GM12873 (cell line): ENCODE data around the gene GSKIP.

Source experiments
- TF ChIP-seq, protein P1 (sequence below): IDR thresholded peaks from 2 replicates; pipeline ENCODE4 v1.5.1; 2012; ENCODE audit warnings: low read depth, mild to moderate bottlenecking, moderate library complexity, low read length, control low read depth; ENCODE audit not compliant: insufficient read depth; ENCODE audit errors: missing control alignments

Gene GSKIP

DNA sequence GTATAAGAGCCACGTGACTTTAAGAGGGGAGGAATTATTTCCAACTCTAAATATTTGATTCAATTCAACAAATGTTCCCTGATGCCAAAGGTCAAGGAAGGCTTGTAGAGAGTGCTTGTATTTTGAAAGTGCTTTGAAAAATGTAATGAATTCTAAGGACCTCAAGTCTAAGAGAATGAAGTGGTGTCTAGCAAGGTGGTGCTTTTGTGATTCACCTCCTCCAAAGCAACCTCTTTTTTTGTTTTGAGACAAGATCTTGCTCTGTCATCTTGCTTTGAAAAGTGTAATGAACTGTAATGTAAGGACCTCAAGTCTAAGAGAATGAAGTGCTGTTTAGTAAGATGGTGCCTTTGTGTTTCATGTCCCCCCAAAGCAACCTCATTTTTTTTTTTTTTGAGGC is 42.4 kb downstream of the GSKIP start:
- TF ChIP-seq, protein P1, sequence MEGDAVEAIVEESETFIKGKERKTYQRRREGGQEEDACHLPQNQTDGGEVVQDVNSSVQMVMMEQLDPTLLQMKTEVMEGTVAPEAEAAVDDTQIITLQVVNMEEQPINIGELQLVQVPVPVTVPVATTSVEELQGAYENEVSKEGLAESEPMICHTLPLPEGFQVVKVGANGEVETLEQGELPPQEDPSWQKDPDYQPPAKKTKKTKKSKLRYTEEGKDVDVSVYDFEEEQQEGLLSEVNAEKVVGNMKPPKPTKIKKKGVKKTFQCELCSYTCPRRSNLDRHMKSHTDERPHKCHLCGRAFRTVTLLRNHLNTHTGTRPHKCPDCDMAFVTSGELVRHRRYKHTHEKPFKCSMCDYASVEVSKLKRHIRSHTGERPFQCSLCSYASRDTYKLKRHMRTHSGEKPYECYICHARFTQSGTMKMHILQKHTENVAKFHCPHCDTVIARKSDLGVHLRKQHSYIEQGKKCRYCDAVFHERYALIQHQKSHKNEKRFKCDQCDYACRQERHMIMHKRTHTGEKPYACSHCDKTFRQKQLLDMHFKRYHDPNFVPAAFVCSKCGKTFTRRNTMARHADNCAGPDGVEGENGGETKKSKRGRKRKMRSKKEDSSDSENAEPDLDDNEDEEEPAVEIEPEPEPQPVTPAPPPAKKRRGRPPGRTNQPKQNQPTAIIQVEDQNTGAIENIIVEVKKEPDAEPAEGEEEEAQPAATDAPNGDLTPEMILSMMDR, result no peak

DNA sequence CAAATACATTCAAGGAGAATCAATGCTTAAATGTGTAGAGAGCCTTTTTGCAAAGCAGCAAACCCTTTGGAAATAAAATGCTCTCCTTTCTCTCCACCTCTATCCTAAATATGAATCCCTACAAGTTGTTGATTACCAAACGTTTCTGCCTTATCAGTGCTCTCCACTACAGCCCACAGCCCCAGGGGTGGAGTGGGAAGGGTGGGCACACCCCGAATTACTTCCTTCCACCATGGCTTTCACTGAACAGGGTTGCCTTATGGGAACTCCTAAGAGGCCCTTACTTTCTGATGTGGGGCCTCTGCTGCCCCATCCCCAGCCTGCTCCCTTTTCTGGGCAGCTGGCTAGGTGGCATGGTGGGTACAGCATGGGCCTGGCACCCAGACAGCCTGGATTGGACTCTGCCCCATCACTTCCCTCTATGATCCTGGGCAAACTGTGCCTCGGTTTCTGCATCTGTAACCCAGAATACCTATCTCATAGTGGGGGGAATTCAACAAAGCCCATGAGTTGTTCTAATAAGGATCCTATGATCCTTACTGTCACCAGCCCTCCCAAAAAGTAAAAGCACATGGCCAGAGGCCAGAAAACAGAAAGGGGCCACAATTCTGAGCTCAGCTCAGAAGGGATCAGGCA is 44.7 kb downstream of the GSKIP start:
- TF ChIP-seq, protein P1, result no peak

DNA sequence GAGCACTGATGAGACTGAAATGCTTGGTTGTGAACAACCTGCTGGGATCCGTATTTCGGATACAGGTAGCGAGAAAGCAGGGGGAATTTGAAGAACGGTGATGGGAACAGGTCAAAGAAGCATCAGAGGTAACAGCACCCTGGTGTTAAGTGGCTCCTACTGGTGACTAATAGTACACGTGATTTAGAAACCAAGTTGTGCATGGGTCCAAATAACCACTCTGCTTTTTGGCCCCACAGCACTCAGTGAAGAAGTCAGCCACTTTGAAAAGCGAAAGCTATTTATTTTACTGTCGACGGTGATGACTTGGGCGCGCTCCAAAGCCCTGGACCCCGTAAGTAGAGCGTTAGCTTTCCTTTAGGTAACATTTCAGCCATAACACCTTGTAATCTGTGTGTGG is 45.3 kb downstream of the GSKIP start:
- TF ChIP-seq, protein P1, result no peak

DNA sequence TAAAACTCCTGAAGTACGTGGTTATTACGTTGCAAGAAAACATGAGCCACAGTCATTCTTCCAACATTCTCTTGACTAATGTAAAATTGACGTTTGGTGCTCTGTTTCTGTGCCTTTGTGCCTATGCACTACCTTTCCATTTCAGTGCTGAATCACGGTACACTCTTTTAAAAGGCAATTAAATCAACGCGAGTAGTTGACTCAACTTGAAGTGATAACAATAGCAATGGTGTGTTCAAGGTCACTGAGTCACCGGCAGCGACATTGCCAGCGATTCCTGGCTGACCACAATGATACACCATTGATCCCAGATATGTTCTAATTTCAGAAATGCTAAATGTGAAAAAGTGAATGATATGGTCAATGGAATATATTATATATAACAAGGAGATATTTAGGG is 46.4 kb downstream of the GSKIP start:
- TF ChIP-seq, protein P1, result no peak

DNA sequence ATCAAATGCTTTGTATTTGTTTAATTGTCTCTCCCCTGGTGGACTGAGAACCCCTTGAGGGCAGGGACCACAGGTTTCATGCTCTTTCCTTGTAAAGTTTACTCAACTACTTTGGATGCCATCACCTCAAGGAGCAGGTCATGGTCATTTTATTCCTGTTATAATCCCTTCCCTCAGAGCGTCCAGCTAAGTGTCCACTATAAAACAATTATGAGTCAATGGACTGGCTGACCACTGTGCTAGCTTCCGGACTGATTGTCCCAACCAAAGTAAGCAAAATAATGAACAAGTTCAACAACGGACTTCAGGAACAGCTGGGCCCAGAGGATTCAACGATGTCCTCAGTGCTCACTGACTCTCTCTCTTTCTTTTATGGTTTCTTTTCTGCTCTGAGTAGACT is 46.8 kb downstream of the GSKIP start:
- TF ChIP-seq, protein P1, result no peak

DNA sequence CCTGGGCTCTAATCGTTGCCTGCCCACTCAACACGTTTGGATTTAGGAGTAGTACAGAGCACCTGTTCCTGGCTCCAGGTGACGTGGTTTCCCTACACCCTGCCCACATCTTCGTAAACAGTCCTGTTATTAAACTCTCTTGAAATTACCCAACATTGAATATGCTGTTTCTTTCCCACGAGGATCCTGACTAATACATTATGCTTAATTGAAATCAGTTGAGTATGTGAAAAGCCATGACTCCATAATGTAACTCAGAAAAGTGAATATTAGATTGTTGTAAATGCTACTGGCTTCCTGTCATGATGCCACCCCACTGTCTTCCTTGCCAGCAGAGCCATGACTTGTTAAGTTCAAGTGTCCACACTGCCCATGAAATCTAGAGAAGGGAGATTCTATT is 50.2 kb downstream of the GSKIP start:
- TF ChIP-seq, protein P1, result no peak

DNA sequence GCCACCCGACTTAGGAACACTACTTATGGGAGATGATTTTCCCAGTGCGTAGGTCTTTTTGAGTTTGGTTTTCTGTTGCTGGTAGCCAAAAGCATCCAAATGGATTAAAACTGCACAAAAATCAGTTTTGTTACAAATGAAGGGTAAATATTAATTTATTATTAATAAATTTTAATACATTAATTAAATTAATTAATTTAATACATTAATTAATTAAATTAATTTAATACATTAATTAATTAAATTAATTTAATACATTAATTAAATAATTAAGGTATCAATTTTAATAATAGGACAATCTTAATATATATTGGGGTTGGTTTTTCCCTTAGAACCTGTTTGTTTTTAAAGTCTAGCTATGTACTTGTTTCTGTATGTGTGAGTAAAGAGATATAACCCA is 52.2 kb downstream of the GSKIP start:
- TF ChIP-seq, protein P1, result no peak

DNA sequence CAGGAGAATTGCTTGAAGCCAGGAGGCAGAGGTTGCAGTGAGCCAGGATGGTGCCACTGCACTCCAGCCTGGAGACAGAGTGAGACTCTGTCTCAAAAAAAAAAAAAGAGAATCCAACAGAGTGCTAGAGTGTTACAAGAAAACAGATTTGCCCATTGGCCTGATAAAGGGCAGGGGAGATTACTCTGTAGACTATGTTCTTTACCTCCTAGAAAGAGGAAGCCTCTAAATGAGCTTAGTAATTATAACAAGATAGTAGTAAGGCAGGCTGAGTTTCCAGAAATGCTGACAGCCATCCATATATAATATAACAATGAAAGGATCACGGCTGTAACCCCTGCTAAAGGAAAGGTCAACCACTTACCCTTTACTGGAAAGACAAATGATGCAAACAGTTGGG is 53.0 kb downstream of the GSKIP start:
- TF ChIP-seq, protein P1, result no peak
